GM06990 (cell line): ENCODE measurements around the gene IMP4.

Experiments
- DNase-seq: peaks from one replicate; pipeline ENCODE4 v3.0.0-alpha.2; 2011; ENCODE audit not compliant: insufficient read length; ENCODE audit errors: extremely low read depth
- H3K27me3 ChIP-seq: replicated peaks from 2 replicates; pipeline ENCODE4 v1.6.0; 2011; ENCODE audit warnings: low read length; ENCODE audit not compliant: control insufficient read depth, insufficient read depth
- H3K36me3 ChIP-seq: 2 replicates; pipeline ENCODE4 v1.5.1; 2011; ENCODE audit warnings: low read length; ENCODE audit not compliant: control insufficient read depth, insufficient read depth
- H3K4me3 ChIP-seq: replicated peaks from 2 replicates; pipeline ENCODE4 v1.5.1; 2011; ENCODE audit warnings: low read depth, mild to moderate bottlenecking, control low read depth, low read length
- TF ChIP-seq, protein P1 (sequence below): IDR thresholded peaks from 2 replicates; pipeline ENCODE4 v1.5.1; 2011; ENCODE audit warnings: low read length, control low read depth, mild to moderate bottlenecking, inconsistent platforms; ENCODE audit not compliant: insufficient read depth, poor library complexity, severe bottlenecking

Gene IMP4

DNA sequence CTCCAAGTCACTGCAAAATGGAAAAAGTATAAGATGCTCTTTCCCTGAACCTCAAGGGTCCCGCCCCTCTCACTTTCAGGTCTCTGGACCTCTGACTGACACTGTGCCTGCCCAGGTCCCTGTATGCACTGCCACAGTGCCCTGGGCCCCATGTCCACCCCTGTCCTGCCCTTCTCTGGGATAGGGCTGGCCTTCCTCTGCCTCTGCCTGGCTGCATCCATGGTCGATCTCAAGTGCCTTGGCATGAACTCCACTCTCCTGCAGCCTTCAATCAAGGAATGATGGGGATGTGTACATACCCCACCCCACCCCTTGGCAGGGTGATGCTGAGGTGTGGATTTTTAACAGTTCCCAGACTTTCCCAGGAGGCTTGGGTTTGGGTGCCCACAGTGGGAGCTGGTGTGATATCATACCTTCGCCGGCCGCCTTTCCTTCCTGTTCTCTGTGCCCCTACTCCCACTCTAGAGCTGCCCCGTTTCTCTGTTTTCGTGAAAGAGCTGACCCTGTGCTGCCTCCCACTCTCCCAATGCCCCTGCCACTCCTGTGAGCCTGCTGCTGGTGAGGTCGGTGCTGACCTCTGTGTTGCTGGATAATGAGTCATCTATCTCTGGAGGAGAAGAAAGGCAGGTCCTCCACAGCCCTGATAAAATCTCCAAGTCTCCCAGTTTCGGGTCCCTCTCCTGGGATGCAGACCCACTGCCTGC, 32.0 kb downstream of the IMP4 start:
- Histone ChIP-seq H3K36me3 (peaks cover 2% of the 10 kb centered on the region; the same call in 1 of the 2 replicates), H3K4me3 (no peak overlapping the region)
- TF ChIP-seq, protein P1, sequence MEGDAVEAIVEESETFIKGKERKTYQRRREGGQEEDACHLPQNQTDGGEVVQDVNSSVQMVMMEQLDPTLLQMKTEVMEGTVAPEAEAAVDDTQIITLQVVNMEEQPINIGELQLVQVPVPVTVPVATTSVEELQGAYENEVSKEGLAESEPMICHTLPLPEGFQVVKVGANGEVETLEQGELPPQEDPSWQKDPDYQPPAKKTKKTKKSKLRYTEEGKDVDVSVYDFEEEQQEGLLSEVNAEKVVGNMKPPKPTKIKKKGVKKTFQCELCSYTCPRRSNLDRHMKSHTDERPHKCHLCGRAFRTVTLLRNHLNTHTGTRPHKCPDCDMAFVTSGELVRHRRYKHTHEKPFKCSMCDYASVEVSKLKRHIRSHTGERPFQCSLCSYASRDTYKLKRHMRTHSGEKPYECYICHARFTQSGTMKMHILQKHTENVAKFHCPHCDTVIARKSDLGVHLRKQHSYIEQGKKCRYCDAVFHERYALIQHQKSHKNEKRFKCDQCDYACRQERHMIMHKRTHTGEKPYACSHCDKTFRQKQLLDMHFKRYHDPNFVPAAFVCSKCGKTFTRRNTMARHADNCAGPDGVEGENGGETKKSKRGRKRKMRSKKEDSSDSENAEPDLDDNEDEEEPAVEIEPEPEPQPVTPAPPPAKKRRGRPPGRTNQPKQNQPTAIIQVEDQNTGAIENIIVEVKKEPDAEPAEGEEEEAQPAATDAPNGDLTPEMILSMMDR = no peak

DNA sequence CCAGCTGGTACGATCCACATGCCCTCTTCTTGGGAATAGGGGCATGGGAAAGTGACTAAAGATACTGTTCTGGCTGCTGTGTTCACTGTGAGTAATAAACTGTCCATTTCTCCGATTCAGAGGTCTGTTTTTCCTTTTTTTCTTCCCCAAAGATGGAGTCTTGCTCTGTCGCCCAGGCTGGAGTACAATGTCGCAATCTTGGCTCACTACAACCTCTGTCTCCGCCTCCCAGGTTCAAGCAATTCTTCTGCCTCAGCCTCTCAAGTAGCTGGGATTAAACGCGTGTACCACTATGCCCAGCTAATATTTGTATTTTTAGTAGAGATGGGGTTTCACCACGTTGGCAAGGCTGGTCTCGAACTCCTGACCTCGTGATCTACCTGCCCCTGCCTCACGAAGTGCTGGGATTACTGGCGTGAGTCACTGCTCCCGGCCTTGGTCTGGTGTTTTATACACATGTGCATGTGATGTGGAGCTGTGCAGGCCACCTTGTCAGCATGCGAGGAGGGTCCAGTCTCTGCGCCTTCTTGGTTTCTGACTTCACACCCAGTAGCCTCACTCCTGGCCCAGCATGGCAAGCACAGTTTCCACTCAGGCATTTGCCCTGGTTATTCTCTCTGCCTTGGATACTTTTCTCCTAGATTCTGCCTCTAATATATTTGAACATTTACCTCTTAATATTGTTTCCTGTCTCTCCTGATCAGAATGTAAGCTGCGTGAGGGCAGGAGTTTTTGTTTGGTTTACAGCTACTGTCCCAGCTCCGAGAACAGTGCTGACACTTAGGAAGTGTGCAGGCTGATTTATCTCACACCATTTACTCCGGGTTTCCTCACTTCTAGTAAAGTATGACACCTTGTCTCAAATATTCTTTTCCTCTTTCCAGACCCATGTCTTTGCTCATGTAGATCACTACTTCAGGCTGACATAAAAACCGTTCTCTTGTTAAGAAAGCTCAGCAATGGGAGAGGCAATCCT, 32.9 kb downstream of the IMP4 start:
- DNase-seq = no peak
- TF ChIP-seq, protein P1 = no peak
- Histone ChIP-seq H3K36me3 (peaks cover 2% of the 10 kb centered on the region; the same call in 1 of the 2 replicates), H3K4me3 (no peak overlapping the region), H3K27me3 (no peaks in the 10 kb centered on the region)

More for the DNA sequence above, 32.0 kb downstream of the IMP4 start:
- no peak for DNase-seq
- no peaks in the 10 kb centered on the region for H3K27me3 ChIP-seq

DNA sequence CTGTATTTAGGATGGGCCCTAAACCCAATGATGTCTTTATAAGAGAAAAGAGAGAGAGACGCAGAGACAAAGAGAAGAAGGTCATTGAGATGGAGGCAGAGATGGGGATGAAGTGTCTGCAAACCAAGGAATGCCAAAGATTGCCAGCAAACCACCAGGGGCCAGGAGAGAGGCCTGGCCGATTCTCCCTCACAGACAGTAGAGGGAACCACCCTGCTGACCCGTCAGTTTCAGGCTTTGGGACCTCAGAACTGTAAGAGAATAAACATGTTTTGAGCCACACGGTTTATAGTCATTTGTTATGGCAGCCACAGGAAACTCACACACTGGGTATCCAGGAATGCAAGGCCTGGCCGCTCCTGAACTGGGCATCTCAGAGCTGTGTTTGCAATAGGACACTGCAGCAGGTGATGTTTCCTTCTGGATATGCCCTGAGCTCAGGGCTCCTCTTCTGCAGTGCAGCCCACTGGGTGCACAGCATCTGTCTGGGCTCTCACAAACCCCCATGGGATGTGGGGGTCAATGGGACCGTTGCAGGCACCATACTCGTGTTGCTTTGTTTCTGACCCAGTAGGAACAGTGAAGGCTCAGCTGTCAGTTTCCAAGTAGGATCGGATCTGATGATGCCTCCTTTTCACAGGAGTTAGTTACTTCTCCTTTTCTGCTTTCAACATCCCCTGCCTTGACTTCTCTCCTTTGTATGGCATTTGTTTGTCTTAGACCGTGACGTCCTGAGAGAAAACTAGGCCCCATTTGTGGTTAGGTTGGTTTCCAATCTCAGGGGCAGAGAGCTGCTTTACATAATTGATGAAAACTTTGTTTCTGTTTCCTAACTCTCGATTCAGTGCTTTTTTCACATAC, 34.0 kb downstream of the IMP4 start:
- peak overlapping the region; percentile 46; the same call in 1 of the 2 replicates for H3K4me3 ChIP-seq
- peak; percentile 62 for DNase-seq
- peaks cover 4% of the 10 kb centered on the region; the same call in 1 of the 2 replicates for H3K36me3 ChIP-seq
- TF ChIP-seq, protein P1 = peak; percentile 42
- H3K27me3 ChIP-seq = no peaks in the 10 kb centered on the region

DNA sequence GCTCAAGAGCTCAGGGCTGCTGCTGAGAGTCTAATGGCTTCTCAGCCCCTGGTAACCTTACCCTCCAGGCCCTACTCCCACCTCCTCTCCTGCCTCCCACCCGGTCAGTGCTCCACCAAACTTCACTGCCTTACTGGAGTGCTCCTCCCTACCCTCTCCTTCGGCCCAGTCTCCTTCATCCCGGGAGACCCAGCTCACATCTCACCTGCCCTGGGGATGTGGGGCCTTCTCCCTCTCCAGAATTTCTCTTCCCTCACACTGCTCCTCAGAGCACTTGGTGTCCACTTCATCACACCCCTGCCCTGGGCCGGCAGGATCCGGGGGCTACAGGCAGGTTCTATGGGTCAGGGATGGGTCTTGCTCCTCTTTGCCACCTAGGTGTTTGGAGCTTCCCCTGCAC, 34.8 kb downstream of the IMP4 start:
- DNase-seq = no peak
- TF ChIP-seq, protein P1 = no peak
- H3K4me3 ChIP-seq = peak overlapping the region; percentile 29
- H3K27me3 ChIP-seq = no peaks in the 10 kb centered on the region
- peaks cover 4% of the 10 kb centered on the region for H3K36me3 ChIP-seq

DNA sequence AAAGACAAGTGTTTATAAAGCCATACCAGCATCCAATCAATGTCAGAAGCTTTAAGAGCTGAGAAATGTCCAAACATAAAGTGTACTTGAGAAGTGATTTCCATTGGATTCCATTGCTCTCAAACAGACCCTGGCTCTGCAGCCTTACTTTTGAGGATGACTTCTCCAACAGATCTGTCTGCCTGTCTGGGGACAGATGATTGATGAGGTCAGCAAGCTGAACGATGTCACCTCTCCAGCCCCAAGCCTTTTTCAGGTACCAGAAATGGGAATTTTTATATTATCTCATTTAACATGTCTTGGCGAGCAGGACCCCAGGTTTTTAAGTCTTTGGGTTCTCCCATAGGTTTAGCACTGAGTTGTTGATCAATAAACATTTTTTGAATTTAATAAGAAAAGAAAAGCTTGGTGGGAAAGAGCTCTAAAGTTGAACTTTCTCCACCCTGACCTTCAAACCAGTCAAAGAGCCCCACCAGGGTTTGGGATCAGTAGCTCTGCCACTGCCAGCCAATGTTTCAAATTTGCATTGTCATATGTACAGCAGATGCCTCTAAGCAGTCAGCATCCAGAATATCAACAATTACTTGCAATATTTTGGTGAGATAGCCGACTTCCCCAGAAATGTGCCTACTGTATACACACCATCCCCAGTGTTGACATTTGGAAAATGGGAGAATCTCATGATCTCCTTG, 35.7 kb downstream of the IMP4 start:
- Histone ChIP-seq H3K27me3 (no peaks in the 10 kb centered on the region), H3K36me3 (peaks cover 4% of the 10 kb centered on the region), H3K4me3 (no peak overlapping the region)
- TF ChIP-seq, protein P1 = no peak
- no peak for DNase-seq
